HG02840 (cell line): ENCODE measurements around the gene COMT.

Experiments
- ATAC-seq: cut with Tn5 transposase; IDR thresholded peaks from one replicate; pipeline ENCODE4 v1.9.1; 2021; ENCODE audit warnings: mild to moderate bottlenecking, moderate library complexity, moderate number of reproducible peaks; ENCODE audit not compliant: unreplicated experiment, low FRiP score

Gene COMT

GRCh38 chr22:19951346-19951745 lies 9.8 kb downstream of the COMT start:
- ATAC-seq = no peak

DNA sequence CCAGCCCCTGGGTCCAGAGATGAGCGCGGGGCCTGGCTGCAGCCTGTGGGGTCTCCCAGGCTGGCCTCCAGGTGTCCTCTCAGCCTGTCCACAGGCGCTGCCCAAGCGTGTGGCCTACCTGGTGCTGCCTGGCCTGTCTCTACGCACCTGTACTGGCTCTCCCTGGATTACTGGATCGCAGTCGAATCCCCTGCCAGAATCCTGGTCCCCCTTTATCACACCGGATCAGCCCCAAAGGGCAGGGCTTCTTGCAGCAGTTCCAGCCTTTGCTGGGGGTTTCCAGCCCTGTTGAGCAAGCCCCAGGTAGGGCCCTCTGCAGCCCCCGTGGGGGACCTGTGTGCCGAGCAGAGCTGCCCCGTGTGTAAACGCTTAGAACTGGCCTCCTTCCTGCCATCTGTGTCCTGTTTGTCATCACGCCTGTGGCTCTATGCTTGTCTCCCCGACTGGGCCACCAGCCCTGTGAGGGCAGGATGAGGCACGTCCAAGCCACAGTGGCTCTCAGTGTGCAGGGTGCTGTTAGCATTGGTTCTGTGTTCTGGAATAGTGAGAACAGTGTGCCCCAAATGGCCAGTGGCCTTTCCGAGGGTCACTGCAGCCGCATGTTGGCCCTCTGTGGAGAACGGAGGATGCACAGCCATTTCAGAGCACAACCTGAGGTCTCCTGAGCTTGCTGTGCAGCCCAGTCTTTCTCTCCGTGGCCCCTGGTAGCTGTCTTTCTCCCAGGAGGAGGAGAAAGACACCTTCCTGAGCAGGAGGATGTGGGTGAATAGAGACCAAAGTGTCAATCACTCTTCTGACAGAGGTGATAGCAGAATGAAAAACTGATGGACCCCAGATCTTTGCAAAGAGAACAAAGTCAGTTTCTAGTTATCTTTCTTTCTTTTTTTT lies 13.9 kb downstream of the COMT start:
- no peak for ATAC-seq

- no peak for ATAC-seq
These were observed 15.9 kb downstream of the COMT start for GRCh38 chr22:19957445-19957844.

DNA sequence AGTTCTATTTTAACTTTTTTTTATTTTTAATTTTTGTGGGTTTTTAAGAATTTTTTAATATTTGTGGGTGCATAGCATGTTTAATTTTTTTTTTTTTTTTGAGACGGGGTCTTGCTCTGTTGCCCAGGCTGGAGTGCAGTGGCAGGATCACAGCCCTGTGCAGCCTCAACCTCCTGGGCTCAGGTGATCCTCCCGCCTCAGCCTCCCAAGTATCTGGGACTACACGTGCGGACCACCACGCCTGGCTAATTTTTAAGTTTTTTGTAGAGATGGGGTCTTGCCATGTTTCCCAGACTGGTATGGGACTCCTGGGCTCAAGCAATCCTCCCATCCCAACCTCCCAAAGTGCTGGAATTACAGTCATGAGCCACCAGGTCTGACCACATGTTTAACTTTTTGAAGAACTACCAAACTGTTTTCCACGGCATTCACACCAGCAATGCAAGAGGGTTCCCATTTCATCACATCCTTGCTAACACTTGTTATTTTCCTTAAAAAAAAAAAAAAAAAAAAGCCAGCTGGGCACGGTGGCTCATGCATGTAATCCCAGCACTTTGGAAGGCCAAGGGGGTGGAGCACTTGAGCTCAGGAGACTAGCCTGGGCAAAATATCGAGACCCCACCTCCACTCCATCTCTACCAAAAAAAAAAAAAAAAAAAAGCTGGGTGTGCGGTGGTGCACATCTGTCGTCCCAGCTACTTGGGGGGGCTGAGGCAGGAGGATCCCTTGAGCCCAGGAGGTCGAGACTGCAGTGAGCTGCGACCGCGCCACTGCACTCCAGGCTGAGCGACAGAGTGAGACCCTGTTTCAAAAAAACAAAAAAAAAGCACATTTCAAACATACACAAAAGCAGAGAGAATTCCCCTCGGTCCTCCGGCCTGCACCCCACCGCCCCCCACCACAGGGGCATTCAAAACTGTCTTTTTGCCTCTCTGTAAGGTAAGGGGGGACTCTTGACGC lies 16.8 kb downstream of the COMT start:
- no peak for ATAC-seq

GRCh38 chr22:19959043-19959586 lies 17.5 kb downstream of the COMT start:
- no peak for ATAC-seq

GRCh38 chr22:19959587-19960490 lies 18.3 kb downstream of the COMT start:
- no peak for ATAC-seq

DNA sequence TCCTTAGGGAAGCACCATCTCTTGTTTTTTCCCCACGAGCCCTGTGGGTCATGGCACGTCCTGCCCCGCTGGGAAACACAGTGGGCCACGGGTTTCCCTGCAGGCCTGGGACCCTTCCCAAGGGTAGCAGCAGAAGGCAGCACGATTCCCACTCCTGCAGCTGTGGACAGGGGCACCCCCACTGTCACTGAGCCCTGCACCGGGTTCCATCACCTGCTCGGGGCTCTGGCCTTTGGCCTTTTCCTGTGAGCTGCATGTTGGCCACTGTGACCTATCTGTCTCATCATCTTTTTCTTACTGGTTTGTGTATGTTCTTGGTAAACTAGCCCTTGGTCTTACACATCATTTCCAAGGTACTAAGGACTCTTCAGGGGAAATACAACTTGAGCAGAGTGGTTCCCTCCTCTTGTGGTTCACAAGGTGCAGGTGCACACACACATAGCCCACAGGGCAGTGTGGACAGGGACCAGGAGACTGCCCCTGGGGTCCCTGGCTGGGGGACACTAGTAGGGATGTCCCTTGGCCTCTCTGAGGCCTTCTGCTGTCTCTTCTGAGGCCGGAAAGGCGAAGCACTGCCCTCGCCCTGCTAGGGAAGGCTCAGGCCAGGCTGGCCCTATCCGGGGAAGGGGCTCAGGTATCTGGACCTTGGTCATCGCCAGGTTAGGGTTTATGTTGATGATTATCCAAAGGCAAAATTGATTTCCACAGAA lies 19.1 kb downstream of the COMT start:
- no peak for ATAC-seq

DNA sequence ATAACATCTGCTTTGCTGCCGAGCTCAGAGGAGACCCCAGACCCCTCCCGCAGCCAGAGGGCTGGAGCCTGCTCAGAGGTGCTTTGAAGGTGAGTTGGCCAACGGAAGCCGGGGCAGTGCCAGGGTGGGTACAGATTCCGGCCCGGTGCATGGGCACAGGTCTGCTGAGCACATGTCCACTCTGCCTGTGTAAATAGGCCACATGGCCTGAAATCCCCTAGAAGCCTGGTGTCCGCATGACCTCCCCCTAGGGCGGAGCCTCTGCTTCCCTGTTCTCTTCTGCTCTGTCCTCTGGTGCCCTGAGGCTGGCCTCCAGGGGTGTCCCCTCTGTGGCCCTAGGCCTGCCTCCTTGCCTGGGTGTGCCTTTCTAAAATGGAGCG lies 19.6 kb downstream of the COMT start:
- ATAC-seq = no peak

DNA sequence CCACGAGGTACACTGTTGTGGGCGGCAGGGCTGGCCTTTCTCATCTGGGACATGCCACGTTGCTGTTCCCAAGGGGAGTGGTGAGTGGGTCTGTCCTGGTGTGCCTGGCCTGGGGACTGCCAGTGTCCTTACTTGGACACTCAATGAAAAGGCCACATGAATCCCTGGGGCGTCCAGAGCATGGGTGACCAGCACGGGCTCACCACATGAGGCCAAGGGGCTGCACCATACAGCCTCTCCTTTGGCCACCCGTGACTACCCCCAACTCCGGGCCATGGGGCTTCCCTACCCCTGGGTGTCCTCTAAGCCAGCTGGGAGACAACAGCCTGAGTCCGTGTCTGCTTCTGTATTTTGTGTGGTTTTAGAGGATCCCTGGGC lies 20.3 kb downstream of the COMT start:
- no peak for ATAC-seq

DNA sequence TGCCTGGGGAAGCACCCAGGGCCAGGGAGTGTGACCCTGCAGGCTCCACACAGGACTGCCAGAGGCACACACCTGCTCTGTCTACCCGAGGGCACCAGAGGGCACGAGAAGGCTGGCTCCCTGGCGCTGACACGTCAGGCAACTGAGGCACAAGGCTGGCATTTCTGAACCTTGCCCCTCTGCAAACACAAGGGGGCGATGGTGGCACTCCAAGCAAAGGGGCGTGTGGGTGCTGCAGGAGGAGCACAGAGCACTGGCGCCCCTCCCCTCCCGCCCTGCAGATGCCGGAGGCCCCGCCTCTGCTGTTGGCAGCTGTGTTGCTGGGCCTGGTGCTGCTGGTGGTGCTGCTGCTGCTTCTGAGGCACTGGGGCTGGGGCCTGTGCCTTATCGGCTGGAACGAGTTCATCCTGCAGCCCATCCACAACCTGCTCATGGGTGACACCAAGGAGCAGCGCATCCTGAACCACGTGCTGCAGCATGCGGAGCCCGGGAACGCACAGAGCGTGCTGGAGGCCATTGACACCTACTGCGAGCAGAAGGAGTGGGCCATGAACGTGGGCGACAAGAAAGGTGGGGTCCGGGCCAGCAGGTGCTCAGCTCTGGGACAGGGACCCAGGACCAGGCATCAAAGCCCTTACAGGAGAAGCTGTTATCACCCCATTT lies 20.8 kb downstream of the COMT start:
- no peak for ATAC-seq

- ATAC-seq = no peak
These were observed 21.6 kb downstream of the COMT start for GRCh38 chr22:19962909-19963806.

DNA sequence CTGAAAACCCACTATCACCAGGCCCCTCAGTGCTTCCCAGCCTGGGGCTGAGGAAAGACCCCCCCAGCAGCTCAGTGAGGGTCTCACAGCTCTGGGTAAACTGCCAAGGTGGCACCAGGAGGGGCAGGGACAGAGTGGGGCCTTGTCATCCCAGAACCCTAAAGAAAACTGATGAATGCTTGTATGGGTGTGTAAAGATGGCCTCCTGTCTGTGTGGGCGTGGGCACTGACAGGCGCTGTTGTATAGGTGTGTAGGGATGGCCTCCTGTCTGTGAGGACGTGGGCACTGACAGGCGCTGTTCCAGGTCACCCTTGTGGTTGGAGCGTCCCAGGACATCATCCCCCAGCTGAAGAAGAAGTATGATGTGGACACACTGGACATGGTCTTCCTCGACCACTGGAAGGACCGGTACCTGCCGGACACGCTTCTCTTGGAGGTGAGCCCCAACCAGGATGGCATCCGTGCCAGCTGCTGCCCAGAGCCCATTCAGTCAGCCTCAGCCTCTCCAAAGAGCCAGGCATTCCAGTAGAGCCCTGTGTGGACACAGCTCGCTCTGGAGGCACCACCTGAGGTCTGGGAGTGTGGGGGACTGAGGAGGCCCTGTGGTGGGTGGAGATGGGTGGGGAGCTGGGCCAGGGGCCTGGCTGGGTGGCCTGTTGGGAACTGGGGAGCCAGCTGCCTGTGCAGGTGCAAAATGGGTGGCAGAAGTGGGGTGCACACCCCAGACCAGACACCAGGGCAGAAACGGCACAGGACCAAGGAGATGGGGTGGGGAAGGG lies 22.5 kb downstream of the COMT start:
- no peak for ATAC-seq

DNA sequence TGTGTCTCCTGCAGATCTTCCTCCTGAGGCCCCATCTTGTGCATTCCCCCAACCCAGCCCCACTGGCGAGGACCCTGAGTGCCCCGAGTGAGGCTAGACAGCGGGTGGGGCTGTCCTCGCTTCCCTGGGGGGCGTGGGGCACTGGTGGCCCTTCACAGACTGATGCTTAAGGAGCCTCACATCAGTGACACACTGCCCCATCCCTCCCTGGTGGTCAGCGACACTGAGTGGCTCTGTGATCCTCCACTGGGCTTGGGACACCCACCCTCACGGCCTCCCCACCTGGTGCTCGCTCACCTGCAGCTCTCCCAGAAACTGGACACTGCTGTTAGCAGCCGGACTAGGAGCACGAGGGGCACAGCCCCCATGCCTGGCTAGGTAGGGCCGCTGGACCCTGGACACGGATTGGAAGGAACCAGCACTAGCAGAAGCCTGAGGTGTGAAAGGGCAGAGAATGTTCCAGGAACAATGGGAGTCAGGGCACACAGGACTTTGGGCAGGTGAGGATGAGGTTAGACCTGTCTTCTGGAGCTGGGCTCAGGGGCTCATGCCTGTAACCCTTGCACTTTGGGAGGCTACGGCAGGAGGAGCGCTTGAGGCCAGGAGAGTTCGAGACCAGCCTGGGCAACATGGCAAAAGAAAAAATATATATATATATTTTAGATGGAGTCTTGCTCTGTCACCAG lies 23.3 kb downstream of the COMT start:
- no peak for ATAC-seq

DNA sequence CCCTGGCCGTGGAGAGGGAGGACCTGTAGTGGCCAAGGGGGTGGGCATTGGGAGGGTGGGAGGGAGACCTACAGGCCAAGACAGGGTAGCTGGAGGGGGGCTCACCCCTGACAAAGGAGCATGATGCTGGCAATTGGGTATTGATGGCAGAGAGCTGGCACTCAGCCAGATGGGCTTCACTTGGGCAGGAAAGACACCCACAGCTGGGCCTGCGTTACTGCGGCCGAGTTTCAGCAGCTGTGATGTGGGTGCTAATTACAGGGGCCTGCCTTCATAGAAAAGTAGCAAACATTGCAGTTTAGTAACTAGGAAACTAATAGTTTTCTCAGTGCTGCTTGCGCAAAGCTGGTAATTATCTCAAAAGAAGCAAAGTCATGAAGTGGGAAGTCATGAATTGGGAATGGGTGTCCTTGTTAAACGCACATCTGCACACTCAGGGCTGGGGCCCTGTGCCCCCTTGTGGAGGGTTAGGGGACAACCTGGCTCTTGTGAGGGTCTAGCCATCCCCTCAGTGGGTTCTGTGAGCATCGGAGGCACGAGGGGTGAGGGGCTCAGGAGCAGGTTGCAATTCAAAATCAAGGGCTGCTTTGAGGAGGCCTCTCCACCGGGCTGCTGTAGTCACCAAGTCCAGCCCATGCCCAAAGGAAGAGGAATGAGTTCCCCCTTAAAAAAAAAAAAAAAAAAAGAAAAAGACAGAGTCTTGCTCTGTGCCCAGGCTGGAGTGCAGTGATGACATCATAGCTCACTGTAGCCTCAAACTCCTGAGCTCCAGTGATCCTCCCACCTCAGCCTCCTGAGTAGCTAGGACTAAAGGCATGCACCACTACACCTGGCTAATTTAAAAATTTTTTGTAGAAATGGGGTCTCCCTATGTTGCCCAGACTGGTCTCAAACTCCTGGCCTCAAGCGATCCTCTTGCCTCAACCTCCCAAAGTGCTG lies 24.5 kb downstream of the COMT start:
- ATAC-seq = no peak

GRCh38 chr22:19966908-19967750 lies 25.6 kb downstream of the COMT start:
- no peak for ATAC-seq
